CMK (cell line): Measurements from ENCODE around the gene C14orf132.

ENCODE experiments used
- DNase-seq: peaks from one replicate; pipeline ENCODE4 v3.0.0-alpha.2; 2010; ENCODE audit warnings: low read depth

Gene C14orf132

GRCh38 chr14:96120392-96120791, 81.2 kb downstream of the C14orf132 start:
- no peak for DNase-seq

- DNase-seq: no peak
These were observed 81.8 kb downstream of the C14orf132 start for GRCh38 chr14:96120941-96121340.

GRCh38 chr14:96121660-96122395, 82.7 kb downstream of the C14orf132 start:
- DNase-seq: no peak

- no peak for DNase-seq
These were observed 83.3 kb downstream of the C14orf132 start for GRCh38 chr14:96122496-96122895.

- DNase-seq: no peak
These were observed 86.4 kb downstream of the C14orf132 start for GRCh38 chr14:96125536-96125935.

GRCh38 chr14:96126339-96126782, 87.2 kb downstream of the C14orf132 start:
- no peak for DNase-seq

- no peak for DNase-seq
These were observed 87.7 kb downstream of the C14orf132 start for GRCh38 chr14:96126783-96127271.

- no peak for DNase-seq
These were observed 90.1 kb downstream of the C14orf132 start for GRCh38 chr14:96129128-96129736.

GRCh38 chr14:96130391-96130790, 91.2 kb downstream of the C14orf132 start:
- DNase-seq: no peak

- no peak for DNase-seq
These were observed 91.7 kb downstream of the C14orf132 start for GRCh38 chr14:96130854-96131253.

- no peak for DNase-seq
These were observed 92.7 kb downstream of the C14orf132 start for GRCh38 chr14:96131836-96132235.

GRCh38 chr14:96134508-96134907, 95.3 kb downstream of the C14orf132 start:
- DNase-seq: no peak

GRCh38 chr14:96135285-96135684, 96.1 kb downstream of the C14orf132 start:
- DNase-seq: no peak

- DNase-seq: no peak
These were observed 97.3 kb downstream of the C14orf132 start for GRCh38 chr14:96136371-96137005.

GRCh38 chr14:96138241-96138640, 99.1 kb downstream of the C14orf132 start:
- no peak for DNase-seq

- no peak for DNase-seq
These were observed 100.0 kb downstream of the C14orf132 start for GRCh38 chr14:96139169-96139568.

GRCh38 chr14:96139879-96140278, 100.7 kb downstream of the C14orf132 start:
- no peak for DNase-seq

GRCh38 chr14:96140952-96141351, 101.8 kb downstream of the C14orf132 start:
- no peak for DNase-seq
